Progenitor cell of endocrine pancreas (in vitro differentiated cells): ENCODE results near the gene RAP1GAP. TPM values are rescaled to one million over a fixed set of nuclear protein-coding genes. Genes with fewer than 3 reads are reported as not detected.

Experiments
- DNase-seq: peaks from one replicate; pipeline ENCODE4 v3.0.0; 2021; ENCODE audit warnings: low spot score; ENCODE audit not compliant: unreplicated experiment
- H3K27ac Mint-ChIP-seq: 2 replicates; pipeline ENCODE4 v1.8.0; 2021; ENCODE audit warnings: mild to moderate bottlenecking, moderate library complexity, mixed read lengths
- H3K27me3 Mint-ChIP-seq: 2 replicates; pipeline ENCODE4 v1.8.0; 2021; ENCODE audit warnings: mixed read lengths
- H3K36me3 Mint-ChIP-seq: 2 replicates; pipeline ENCODE4 v1.8.0; 2022; ENCODE audit warnings: mixed read lengths; ENCODE audit not compliant: insufficient read depth
- H3K4me1 Mint-ChIP-seq: 2 replicates; pipeline ENCODE4 v1.8.0; 2021; ENCODE audit warnings: low read depth, mixed read lengths
- H3K4me3 Mint-ChIP-seq: 2 replicates; pipeline ENCODE4 v1.8.0; 2021; ENCODE audit warnings: low read depth, mild to moderate bottlenecking, moderate library complexity, mixed read lengths
- H3K9me3 Mint-ChIP-seq: 2 replicates; pipeline ENCODE4 v1.8.0; 2021; ENCODE audit warnings: low read depth, mixed read lengths
- CTCF ChIP-seq: fragments of 200-600 bp; sonication (generic); IDR thresholded peaks from one replicate; pipeline ENCODE4 v1.5.0; 2021; ENCODE audit warnings: antibody characterized with exemption, mild to moderate bottlenecking; ENCODE audit not compliant: unreplicated experiment
- total RNA-seq: library from RNA; stranded (reverse); gene quantifications from 2 replicates; pipeline ENCODE4 v1.2.1, GENCODE V29; 2021

The RAP1GAP gene
- total RNA-seq, 1 donor from 2014 or later: 15.3 TPM

GRCh38 chr1:21626921-21627339, 42.2 kb downstream of the RAP1GAP start:
- TF ChIP-seq CTCF: no peak
- H3K4me1 Mint-ChIP-seq: peaks cover 13% of the 10 kb centered on the region
- no peaks in the 10 kb centered on the region for H3K9me3 Mint-ChIP-seq
- DNase-seq: no peak
- no peaks in the 10 kb centered on the region for H3K36me3 Mint-ChIP-seq
- no peak overlapping the region for H3K4me3 Mint-ChIP-seq
- peaks cover 13% of the 10 kb centered on the region for H3K27me3 Mint-ChIP-seq
- no peak overlapping the region for H3K27ac Mint-ChIP-seq

DNA sequence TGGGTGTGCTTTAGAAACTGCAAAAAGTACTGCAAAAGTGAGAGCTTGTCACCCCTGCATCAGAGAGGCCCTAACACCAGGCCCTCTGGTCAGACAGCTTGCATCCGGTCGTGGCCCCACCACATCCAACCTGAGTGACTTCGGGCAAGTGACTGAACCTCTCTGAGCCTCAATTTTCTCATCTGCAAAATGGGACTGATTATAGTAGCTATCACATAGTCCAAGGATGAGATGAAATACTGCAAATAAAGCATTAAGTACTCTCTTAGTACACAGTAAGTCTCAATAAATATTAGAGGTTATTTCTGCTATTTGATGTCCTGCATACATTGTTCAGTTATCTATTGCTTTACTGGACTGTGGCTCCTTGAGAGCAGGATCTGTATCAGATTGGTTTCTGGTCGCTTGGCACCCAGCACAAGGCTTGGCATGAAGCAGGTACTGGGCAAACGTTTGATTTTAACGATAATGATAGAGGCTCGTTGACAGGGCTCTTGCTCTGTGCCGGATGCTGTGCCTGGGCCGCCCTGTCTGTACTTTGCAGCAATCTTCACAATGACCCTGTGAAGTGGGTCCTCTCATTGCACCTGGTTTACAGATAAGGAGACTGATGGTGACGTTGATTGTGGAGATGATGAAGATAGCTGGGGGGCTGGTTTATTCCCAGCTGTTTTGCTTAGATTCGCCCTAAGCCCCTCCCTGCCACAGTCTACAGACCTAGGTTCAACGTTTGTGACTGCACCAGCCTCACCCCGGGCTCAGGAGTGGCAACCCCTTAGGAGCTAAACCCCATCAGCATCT, 43.6 kb downstream of the RAP1GAP start:
- peaks cover 17% of the 10 kb centered on the region for H3K27me3 Mint-ChIP-seq
- H3K9me3 Mint-ChIP-seq: no peaks in the 10 kb centered on the region
- no peak overlapping the region for H3K27ac Mint-ChIP-seq
- no peaks in the 10 kb centered on the region for H3K36me3 Mint-ChIP-seq
- TF ChIP-seq CTCF: no peak
- DNase-seq: no peak
- peaks cover 19% of the 10 kb centered on the region for H3K4me1 Mint-ChIP-seq
- H3K4me3 Mint-ChIP-seq: no peak overlapping the region

DNA sequence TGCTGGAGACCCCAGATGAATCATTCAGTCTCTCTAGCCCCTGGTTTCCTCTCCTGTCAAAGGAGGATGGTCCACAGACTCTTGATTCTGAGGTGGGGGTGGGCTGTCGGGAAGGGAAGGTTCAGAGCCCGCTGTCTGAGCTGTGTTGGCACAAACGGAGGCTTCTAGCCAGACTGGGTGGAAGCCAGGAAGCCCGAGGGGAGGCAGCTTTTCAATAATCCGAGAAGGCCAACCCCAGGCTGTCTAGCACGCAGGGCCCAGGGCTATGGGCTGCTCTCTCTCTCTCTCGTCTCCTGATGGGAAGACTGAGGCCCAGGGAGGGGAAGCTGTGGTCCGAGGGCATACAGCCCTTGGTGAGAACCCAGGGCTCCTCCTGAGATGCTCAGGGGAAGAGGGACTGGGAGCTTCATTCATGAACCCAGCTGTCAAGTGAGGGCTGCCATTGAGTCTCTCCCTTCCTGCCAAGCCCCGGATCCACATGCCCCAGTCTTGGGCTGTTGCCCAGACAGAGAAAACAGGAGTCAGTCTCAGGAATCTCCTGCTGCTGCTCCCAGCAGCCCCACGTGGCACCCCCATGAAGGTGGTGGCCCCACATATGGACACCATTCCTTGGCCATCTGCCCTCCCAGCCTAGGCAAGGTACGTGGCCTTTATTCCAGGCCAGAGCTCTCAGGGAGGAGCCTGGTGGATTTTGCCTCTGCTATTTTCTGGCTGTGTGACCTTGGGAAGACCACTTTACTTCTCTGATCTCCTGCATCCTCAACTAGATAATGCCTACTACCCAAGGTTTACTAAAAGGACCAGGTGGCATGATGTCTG, 44.4 kb downstream of the RAP1GAP start:
- Mint-ChIP-seq H3K27ac (no peak overlapping the region), H3K9me3 (no peaks in the 10 kb centered on the region), H3K4me3 (no peak overlapping the region), H3K4me1 (peaks cover 21% of the 10 kb centered on the region), H3K36me3 (no peaks in the 10 kb centered on the region), H3K27me3 (peaks cover 18% of the 10 kb centered on the region)
- no peak for TF ChIP-seq CTCF
- DNase-seq: no peak

GRCh38 chr1:21623410-21623961, 45.7 kb downstream of the RAP1GAP start:
- H3K27me3 Mint-ChIP-seq: peaks cover 17% of the 10 kb centered on the region
- DNase-seq: no peak
- H3K9me3 Mint-ChIP-seq: no peaks in the 10 kb centered on the region

More at GRCh38 chr1:21623410-21623961, 45.7 kb downstream of the RAP1GAP start:
- Mint-ChIP-seq H3K4me3 (peak overlapping the region; percentile 70), H3K4me1 (peaks cover 23% of the 10 kb centered on the region), H3K27ac (peak overlapping the region; percentile 85), H3K36me3 (no peaks in the 10 kb centered on the region)
- TF ChIP-seq CTCF: no peak
